ENCODE results near the gene SEMA4A. TPM values are rescaled to one million over a fixed set of nuclear protein-coding genes. Genes with fewer than 3 reads are reported as not detected.

The SEMA4A gene
- total and polyA plus RNA-seq, 2 donors (not counting 1 experiment from before 2014, with no cell fraction given) = 0.27 to 0.99 TPM

DNA sequence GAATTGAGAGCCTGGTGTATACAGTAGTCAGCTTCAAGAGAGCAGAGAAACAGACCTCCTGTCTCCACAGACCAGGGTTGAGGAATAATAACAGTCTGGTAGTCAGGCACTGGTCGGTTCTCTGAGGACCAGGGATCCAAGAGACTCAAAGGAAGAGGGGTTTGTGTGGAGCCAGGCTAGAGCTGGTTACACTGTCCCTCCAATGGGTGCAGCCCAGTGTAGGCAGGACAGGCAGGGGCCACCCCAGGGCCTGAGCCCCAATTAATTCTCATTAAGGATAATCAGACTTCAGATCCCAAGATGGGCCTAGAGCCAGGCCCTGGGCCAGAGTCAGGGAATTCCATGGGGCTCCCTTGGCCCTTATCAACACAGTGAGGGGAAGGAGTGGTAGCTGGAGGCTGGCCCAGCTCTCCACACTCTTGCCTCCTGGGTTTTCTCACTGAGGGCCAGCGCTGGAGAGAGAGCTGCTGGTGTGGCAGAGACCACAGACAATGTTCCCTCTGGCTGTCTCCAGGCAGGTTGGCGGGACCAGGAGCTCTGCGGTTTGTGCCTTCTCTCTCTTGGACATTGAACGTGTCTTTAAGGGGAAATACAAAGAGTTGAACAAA lies 9.1 kb downstream of the SEMA4A start:
- no peak overlapping the region for H3K27ac ChIP-seq (ENCODE audit: insufficient read depth, low read length)
- no peaks in the 10 kb centered on the region for H3K36me3 ChIP-seq (ENCODE audit: control insufficient read depth, insufficient read depth, low read length)
- no peaks in the 10 kb centered on the region for H4K20me1 ChIP-seq (ENCODE audit: control insufficient read depth, extremely low read depth, insufficient read depth, low read length)
- H3K79me2 ChIP-seq (ENCODE audit: control insufficient read depth, insufficient read depth, low read length) = no peaks in the 10 kb centered on the region
- no peak overlapping the region for H2AFZ ChIP-seq (ENCODE audit: low read length)
- no peak overlapping the region for H3K4me3 ChIP-seq (replicated peaks in 1 of 4; ENCODE audit: control extremely low read depth in 1 of 4, insufficient read depth in 1 of 4, low read depth in 3 of 4, low read length in 4 of 4)
- TF ChIP-seq, protein P1, sequence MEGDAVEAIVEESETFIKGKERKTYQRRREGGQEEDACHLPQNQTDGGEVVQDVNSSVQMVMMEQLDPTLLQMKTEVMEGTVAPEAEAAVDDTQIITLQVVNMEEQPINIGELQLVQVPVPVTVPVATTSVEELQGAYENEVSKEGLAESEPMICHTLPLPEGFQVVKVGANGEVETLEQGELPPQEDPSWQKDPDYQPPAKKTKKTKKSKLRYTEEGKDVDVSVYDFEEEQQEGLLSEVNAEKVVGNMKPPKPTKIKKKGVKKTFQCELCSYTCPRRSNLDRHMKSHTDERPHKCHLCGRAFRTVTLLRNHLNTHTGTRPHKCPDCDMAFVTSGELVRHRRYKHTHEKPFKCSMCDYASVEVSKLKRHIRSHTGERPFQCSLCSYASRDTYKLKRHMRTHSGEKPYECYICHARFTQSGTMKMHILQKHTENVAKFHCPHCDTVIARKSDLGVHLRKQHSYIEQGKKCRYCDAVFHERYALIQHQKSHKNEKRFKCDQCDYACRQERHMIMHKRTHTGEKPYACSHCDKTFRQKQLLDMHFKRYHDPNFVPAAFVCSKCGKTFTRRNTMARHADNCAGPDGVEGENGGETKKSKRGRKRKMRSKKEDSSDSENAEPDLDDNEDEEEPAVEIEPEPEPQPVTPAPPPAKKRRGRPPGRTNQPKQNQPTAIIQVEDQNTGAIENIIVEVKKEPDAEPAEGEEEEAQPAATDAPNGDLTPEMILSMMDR (conservative IDR thresholded peaks at IDR 0.05 in 1 of 2, IDR thresholded peaks at IDR 0.05 in 1 of 2; ENCODE audit: low read depth in 1 of 2, low read length in 2 of 2) = no peak
- TF ChIP-seq EZH2 (IDR thresholded peaks at IDR 0.05; ENCODE audit: low read length, missing control alignments) = no peak
- no peaks in the 10 kb centered on the region for H3K4me1 ChIP-seq (ENCODE audit: control insufficient read depth, extremely low read depth, insufficient read depth, low read length)
- H3K27me3 ChIP-seq (ENCODE audit: control insufficient read depth, insufficient read depth, low read length) = no peaks in the 10 kb centered on the region
- no peak overlapping the region for H3K4me2 ChIP-seq (ENCODE audit: extremely low read depth, insufficient read depth, low read length)
- no peaks in the 10 kb centered on the region for H3K9me3 ChIP-seq (ENCODE audit: control insufficient read depth, insufficient read depth, low read depth, low read length)
- DNase-seq (ENCODE audit: low read depth in 2 of 2) = peak in 1 of 2 donors; percentile 46
- H3K9ac ChIP-seq (ENCODE audit: insufficient read depth, low read length) = no peak overlapping the region

- Histone ChIP-seq H3K4me1 (ENCODE audit: control insufficient read depth, extremely low read depth, insufficient read depth, low read length) (no peaks in the 10 kb centered on the region), H3K27me3 (ENCODE audit: control insufficient read depth, insufficient read depth, low read length) (no peaks in the 10 kb centered on the region), H3K27ac (ENCODE audit: insufficient read depth, low read length) (no peak overlapping the region), H4K20me1 (ENCODE audit: control insufficient read depth, extremely low read depth, insufficient read depth, low read length) (no peaks in the 10 kb centered on the region), H3K79me2 (ENCODE audit: control insufficient read depth, insufficient read depth, low read length) (no peaks in the 10 kb centered on the region), H3K4me2 (ENCODE audit: extremely low read depth, insufficient read depth, low read length) (no peak overlapping the region), H3K9me3 (ENCODE audit: control insufficient read depth, insufficient read depth, low read depth, low read length) (no peaks in the 10 kb centered on the region), H3K4me3 (replicated peaks in 1 of 4; ENCODE audit: control extremely low read depth in 1 of 4, insufficient read depth in 1 of 4, low read depth in 3 of 4, low read length in 4 of 4) (no peak overlapping the region), H2AFZ (ENCODE audit: low read length) (no peak overlapping the region), H3K9ac (ENCODE audit: insufficient read depth, low read length) (no peak overlapping the region), H3K36me3 (ENCODE audit: control insufficient read depth, insufficient read depth, low read length) (no peaks in the 10 kb centered on the region)
- TF ChIP-seq, protein P1 (conservative IDR thresholded peaks at IDR 0.05 in 1 of 2, IDR thresholded peaks at IDR 0.05 in 1 of 2; ENCODE audit: low read depth in 1 of 2, low read length in 2 of 2) = no peak
- no peak for TF ChIP-seq EZH2 (IDR thresholded peaks at IDR 0.05; ENCODE audit: low read length, missing control alignments)
- no peak for DNase-seq (ENCODE audit: low read depth in 2 of 2)
Observed at GRCh38 chr1:156163712-156164111, 10.3 kb downstream of the SEMA4A start.

- no peak for TF ChIP-seq EZH2 (IDR thresholded peaks at IDR 0.05; ENCODE audit: low read length, missing control alignments)
- TF ChIP-seq, protein P1 (conservative IDR thresholded peaks at IDR 0.05 in 1 of 2, IDR thresholded peaks at IDR 0.05 in 1 of 2; ENCODE audit: low read depth in 1 of 2, low read length in 2 of 2) = no peak
- Histone ChIP-seq H3K79me2 (ENCODE audit: control insufficient read depth, insufficient read depth, low read length) (no peaks in the 10 kb centered on the region), H3K4me2 (ENCODE audit: extremely low read depth, insufficient read depth, low read length) (no peak overlapping the region), H3K27me3 (ENCODE audit: control insufficient read depth, insufficient read depth, low read length) (no peaks in the 10 kb centered on the region), H4K20me1 (ENCODE audit: control insufficient read depth, extremely low read depth, insufficient read depth, low read length) (no peaks in the 10 kb centered on the region), H3K4me1 (ENCODE audit: control insufficient read depth, extremely low read depth, insufficient read depth, low read length) (no peaks in the 10 kb centered on the region), H3K36me3 (ENCODE audit: control insufficient read depth, insufficient read depth, low read length) (no peaks in the 10 kb centered on the region), H3K27ac (ENCODE audit: insufficient read depth, low read length) (no peak overlapping the region), H3K9me3 (ENCODE audit: control insufficient read depth, insufficient read depth, low read depth, low read length) (no peaks in the 10 kb centered on the region), H2AFZ (ENCODE audit: low read length) (no peak overlapping the region), H3K4me3 (replicated peaks in 1 of 4; ENCODE audit: control extremely low read depth in 1 of 4, insufficient read depth in 1 of 4, low read depth in 3 of 4, low read length in 4 of 4) (no peak overlapping the region), H3K9ac (ENCODE audit: insufficient read depth, low read length) (no peak overlapping the region)
- no peak for DNase-seq (ENCODE audit: low read depth in 2 of 2)
Observed at GRCh38 chr1:156164125-156164831, 10.9 kb downstream of the SEMA4A start.
